Activated CD8-positive, alpha-beta T cell treated with anti-CD3 and anti-CD28 coated beads, Interleukin-2, amount 10 ng/mL, durations not matched to agents 7 days and 5 days (primary cell): ENCODE results near the gene RARA. TPM values are rescaled to one million over a fixed set of nuclear protein-coding genes. Genes with fewer than 3 reads are reported as not detected.
A peak's percentile ranks its signal among the peaks of the same experiment; 100 is the strongest.
"Not testable (repeated sequence)": the region's sequence is repeated elsewhere in the genome, so short reads cannot be mapped to it uniquely, and the experiment has no call there.

Source experiments
- ATAC-seq: fragments of 150-1000 bp; cut with Tn5 transposase; one replicate; pipeline ENCODE4 v1.10.0; 2021; ENCODE audit warnings: moderate library complexity
- CTCF ChIA-PET: fragments of 350-600 bp; sonication (Branson Sonifier 250); formaldehyde crosslinking; loops from one replicate; lab custom pipeline; 2021; ENCODE audit warnings: antibody characterized with exemption; lab: Charles Lee
- POLR2A ChIA-PET: fragments of 350-600 bp; sonication (Branson Sonifier 250); formaldehyde crosslinking; loops from one replicate; lab custom pipeline; 2021; ENCODE audit warnings: antibody characterized with exemption; lab: Charles Lee
- DNase-seq: peaks from one replicate; pipeline ENCODE4 v3.0.0-alpha.2; 2020
- H3K27ac Mint-ChIP-seq: one replicate; pipeline ENCODE4 v1.8.0; 2021; ENCODE audit warnings: mild to moderate bottlenecking, mixed read lengths
- H3K27me3 Mint-ChIP-seq: one replicate; pipeline ENCODE4 v1.8.0; 2021; ENCODE audit warnings: low read depth, mixed read lengths
- H3K36me3 Mint-ChIP-seq: one replicate; pipeline ENCODE4 v1.8.0; 2021; ENCODE audit warnings: low read depth, mixed read lengths
- H3K4me1 Mint-ChIP-seq: one replicate; pipeline ENCODE4 v1.8.0; 2021; ENCODE audit warnings: low read depth, mixed read lengths
- H3K4me3 Mint-ChIP-seq: one replicate; pipeline ENCODE4 v1.8.0; 2021; ENCODE audit warnings: mild to moderate bottlenecking, mixed read lengths
- H3K9me3 Mint-ChIP-seq: one replicate; pipeline ENCODE4 v1.8.0; 2022; ENCODE audit warnings: mixed read lengths; ENCODE audit not compliant: insufficient read depth
- total RNA-seq, 2 experiments: library from RNA; stranded (reverse); gene quantifications; one replicate each; pipeline ENCODE4 v1.2.3, GENCODE V29; 2021

Gene RARA
- total RNA-seq, 2 experiments from 2014 or later, result 61.1 to 63.2 TPM

DNA sequence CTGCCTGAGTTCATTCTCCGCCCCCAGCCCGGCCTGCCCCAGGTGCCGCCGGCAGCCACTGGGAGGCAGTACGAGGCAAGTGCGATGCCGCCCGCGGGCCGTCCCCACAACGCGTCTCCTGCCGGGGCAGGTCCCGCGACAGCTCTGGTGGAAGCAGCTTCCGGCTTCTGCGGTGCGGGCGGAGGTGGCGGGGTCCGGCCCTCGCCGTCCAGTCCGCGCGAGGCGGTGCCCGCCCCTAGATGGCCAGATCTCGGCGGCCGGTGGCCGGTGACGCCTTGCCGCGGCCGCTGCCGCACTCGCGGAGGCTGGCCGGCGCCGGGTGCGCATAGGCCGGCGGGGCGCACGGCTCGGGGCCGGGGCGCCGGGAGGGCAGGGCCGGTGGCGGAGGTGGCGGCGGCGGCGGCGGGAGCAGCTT, 53.7 kb downstream of the RARA start:
- CTCF ChIA-PET, result interaction anchor here (0.5 to 14.0 kb wide), 37 partner anchors 9 to 1615 kb away, joined by 3 to 187 read pairs (median 4); partner anchors contain the start of genes IGFBP4, PCGF2, TOP2A and WIPF2
- H3K9me3 Mint-ChIP-seq, result no peaks in the 10 kb centered on the region
- POLR2A ChIA-PET, result interaction anchor here (0.6 to 2.2 kb wide), 9 partner anchors 10 to 185 kb away, joined by 3 to 12 read pairs (median 4); no protein-coding TSS in a partner anchor
- peaks cover 2% of the 10 kb centered on the region for H3K36me3 Mint-ChIP-seq
- H3K4me1 Mint-ChIP-seq, result peaks cover 41% of the 10 kb centered on the region
- H3K27ac Mint-ChIP-seq, result no peak overlapping the region
- peak overlapping the region; percentile 72 for H3K4me3 Mint-ChIP-seq
- ATAC-seq (peak; percentile 93), DNase-seq (peak; percentile 93)
- peaks cover 13% of the 10 kb centered on the region for H3K27me3 Mint-ChIP-seq

DNA sequence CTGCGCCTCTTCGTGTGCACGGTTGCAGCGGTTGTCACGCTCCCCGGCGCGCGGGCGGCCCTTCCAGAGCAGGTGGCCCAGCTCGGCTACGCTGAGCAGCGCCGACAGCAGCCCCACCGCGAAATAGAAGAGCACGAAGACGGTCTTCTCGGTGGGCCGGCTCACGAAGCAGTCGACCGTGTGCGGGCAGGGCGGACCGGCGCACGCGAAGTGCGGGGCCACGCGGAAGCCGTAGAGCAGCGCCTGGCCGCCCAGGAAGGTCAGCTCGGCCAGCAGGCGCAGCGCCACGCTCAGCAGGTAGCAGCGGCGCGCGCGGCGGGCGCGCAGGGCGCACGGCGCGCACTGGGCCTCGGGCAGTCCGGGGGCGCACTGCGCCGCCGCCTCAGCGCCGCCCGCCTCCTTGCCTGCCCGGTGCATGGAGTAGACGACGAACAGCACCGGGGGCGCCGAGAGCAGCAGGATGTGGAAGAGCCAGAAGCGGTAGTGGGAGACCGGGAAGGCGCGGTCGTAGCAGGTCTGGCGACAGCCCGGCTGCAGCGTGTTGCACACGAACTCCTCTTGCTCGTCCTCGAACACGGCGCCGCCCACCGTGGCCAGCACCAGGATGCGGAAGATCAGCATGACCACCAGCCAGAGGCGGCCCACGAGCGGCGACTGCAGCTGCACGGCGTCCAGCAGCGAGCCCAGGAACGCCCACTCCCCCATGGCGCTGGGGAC, 54.3 kb downstream of the RARA start:
- peak; percentile 60 for ATAC-seq
- ChIA-PET POLR2A (interaction anchor here (0.9 to 2.2 kb wide), 6 partner anchors 10 to 185 kb away, joined by 3 to 12 read pairs (median 4); no protein-coding TSS in a partner anchor), CTCF (interaction anchor here (0.5 to 14.0 kb wide), 36 partner anchors 8 to 252 kb away, joined by 3 to 187 read pairs (median 4); partner anchors contain the start of genes IGFBP4, TOP2A and WIPF2)
- Mint-ChIP-seq H3K9me3 (no peaks in the 10 kb centered on the region), H3K27ac (peak overlapping the region; percentile 70), H3K36me3 (peaks cover 2% of the 10 kb centered on the region), H3K4me3 (peak overlapping the region; percentile 72), H3K4me1 (peaks cover 41% of the 10 kb centered on the region), H3K27me3 (peaks cover 13% of the 10 kb centered on the region)
- peak; percentile 43 for DNase-seq

DNA sequence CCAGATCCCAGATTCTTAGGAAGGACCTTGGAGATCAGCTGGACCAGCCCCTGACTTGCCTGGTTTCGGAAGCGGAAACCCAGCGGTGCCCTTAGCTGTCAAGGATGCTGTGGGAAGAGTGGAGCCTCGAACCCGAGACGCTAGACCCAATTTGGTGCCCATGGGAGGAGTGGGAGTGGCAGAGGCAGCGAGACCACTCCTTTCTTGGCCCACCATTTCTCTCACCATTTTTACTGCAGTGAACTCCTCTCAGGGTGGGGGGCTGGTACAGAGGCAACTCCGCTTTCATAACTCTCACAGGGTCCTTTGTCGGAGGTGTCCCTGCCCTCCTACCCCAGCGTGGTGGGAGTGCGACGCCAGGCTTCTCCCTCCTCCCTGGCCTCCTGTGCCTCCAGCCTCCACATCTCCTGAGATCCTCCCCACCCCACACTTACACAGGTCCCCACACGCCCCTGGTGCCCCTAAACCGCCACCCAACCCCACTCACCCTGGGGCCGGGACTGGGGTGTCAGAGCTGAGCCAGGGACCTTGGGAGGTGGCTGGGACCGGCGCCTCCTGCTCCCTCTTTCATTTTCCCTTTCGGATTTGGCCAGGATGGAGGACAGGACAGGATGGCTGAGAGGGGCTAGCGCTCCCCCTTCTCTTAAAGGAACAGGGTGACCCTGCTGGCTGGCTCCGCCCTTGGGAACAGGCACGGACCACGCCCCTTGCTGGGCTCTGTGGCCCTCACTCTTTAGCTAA, 55.3 kb downstream of the RARA start, which contains the start of gene GJD3:
Gene GJD3, minus strand, starts transcription at position 617 of the 741 bp plus-strand sequence. CDS start 922 bp downstream, outside the sequence.
- ChIA-PET POLR2A (interaction anchor here (1.4 kb wide), 1 partner anchor 171 kb away, joined by 4 read pairs; no protein-coding TSS in a partner anchor), CTCF (interaction anchor here (0.5 to 14.0 kb wide), 7 partner anchors 10 to 184 kb away, joined by 3 to 187 read pairs (median 4); no protein-coding TSS in a partner anchor)

DNA sequence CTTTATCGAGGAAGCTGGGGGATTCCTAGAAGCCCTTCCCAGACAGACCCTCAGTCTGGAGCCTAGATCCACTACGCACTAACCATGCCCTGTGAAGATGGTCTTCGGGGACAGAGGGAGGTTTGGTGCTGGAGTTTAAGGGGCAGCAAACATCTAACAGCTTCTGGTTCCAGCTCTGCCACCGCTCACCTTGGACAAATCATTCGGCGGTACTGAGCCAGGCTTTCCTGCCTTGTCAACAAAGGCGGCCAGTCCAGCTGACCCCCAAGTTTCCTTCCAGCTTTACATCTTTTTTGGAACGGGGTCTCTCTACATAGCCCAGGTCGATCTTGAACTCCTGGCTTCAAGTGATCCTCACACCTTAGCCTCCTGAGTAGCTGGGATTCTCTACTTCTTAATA, 55.9 kb downstream of the RARA start:
- CTCF ChIA-PET, result interaction anchor here (1.3 to 14.0 kb wide), 5 partner anchors 11 to 171 kb away, joined by 4 to 187 read pairs (median 4); no protein-coding TSS in a partner anchor
- Mint-ChIP-seq H3K27ac (no peak overlapping the region), H3K27me3 (peaks cover 12% of the 10 kb centered on the region), H3K36me3 (peaks cover 2% of the 10 kb centered on the region), H3K9me3 (no peaks in the 10 kb centered on the region), H3K4me3 (no peak overlapping the region), H3K4me1 (peaks cover 33% of the 10 kb centered on the region)
- DNase-seq, result no peak
- POLR2A ChIA-PET, result interaction anchor here (1.4 kb wide), 1 partner anchor 170 kb away, joined by 4 read pairs; no protein-coding TSS in a partner anchor
- no peak for ATAC-seq

More for the DNA sequence above, 55.3 kb downstream of the RARA start, which contains the start of gene GJD3:
- Mint-ChIP-seq H3K27ac (no peak within 1 kb of the TSS), H3K27me3 (peaks cover 13% of the 10 kb centered on the region), H3K36me3 (peaks cover 2% of the 10 kb centered on the region), H3K9me3 (no peaks in the 10 kb centered on the region), H3K4me1 (peaks cover 35% of the 10 kb centered on the region), H3K4me3 (peak within 1 kb of the TSS; percentile 72)
- DNase-seq, result no peak
- ATAC-seq, result no peak

DNA sequence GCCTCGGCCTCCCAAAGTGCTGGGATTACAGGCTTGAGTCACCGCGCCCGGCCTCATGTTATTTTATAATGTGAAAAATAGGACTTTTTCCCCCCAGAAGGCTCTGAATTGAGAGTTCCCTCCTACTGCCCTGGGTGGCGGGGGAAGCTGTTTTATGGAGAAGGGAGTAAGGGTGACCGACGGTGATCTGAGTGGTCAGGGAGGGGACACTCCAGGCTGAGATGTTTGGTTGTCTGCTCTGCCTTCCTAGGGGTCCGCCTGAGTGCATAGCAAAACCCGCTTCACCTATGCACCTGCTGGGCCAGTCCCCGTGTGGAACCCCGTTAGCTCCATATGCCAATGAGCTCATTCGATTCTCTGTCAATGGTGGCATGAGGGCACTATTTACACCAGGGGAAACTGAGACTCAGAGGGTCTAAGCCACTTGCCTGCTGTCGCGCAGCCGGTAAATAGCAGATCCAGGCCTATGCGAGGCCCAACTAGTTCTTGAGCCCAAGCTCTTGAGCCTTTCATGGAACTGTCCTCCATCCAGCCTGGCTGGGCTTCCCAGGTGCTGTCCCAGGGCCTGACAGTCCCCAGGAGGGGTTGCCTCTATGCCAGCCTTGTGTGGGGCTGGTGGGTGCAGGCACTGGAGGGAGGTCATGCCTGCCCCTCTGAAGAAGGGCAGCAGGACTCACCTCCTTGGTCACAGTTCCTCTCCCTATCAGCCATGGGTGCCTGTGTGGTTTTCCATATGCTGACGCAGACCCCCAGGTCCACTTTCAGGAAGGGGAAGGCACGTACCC, 57.3 kb downstream of the RARA start:
- Mint-ChIP-seq H3K27ac (no peak overlapping the region), H3K4me1 (peaks cover 27% of the 10 kb centered on the region), H3K36me3 (peaks cover 2% of the 10 kb centered on the region), H3K4me3 (no peak overlapping the region), H3K9me3 (no peaks in the 10 kb centered on the region), H3K27me3 (peaks cover 4% of the 10 kb centered on the region)
- no peak for DNase-seq
- CTCF ChIA-PET, result interaction anchor here (0.8 to 14.0 kb wide), 4 partner anchors 62 to 169 kb away, joined by 3 to 187 read pairs (median 4); no protein-coding TSS in a partner anchor
- no peak for ATAC-seq
- POLR2A ChIA-PET, result interaction anchor here (0.5 to 1.4 kb wide), 4 partner anchors 11 to 291 kb away, joined by 3 to 7 read pairs (median 4); no protein-coding TSS in a partner anchor

DNA sequence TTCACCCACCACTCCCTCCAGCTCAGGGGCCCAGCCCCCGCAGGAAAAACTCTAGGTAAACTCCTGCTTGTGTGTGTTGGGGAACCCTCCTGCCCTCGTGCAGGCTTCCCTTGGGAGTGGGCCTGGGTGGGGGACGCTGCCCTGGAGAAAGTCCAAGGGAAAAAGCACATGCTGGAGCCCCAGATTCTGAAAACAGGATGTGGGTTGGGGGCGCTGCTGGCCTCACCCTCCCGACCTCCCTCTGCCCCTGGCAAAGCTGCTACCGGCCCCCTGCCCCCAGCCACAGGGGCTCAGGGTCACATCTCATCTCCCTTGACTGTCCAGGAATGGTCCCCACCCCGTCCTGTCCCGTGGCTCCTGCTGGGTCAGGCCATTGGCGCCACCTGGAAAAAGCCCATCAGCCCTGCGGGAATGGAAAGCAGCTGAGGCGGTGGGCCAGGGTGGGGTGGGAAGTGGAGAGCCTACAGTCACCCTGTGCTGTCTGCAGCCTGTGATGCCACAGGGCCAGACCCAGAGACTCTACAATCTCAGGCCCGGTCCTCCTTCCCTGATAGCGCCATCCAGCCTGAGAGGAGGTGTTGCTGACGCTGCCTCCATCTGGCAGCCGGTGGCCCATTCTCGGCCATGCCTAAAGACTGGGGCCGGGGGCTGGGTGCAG, 58.0 kb downstream of the RARA start:
- peaks cover 2% of the 10 kb centered on the region for H3K27me3 Mint-ChIP-seq
- no peaks in the 10 kb centered on the region for H3K9me3 Mint-ChIP-seq
- CTCF ChIA-PET, result no interaction called here
- DNase-seq, result no peak
- ATAC-seq, result no peak
- peaks cover 2% of the 10 kb centered on the region for H3K36me3 Mint-ChIP-seq
- H3K4me1 Mint-ChIP-seq, result peaks cover 27% of the 10 kb centered on the region
- POLR2A ChIA-PET, result interaction anchor here (1.4 kb wide), 1 partner anchor 10 kb away, joined by 4 read pairs; no protein-coding TSS in a partner anchor
- H3K4me3 Mint-ChIP-seq, result no peak overlapping the region
- no peak overlapping the region for H3K27ac Mint-ChIP-seq

DNA sequence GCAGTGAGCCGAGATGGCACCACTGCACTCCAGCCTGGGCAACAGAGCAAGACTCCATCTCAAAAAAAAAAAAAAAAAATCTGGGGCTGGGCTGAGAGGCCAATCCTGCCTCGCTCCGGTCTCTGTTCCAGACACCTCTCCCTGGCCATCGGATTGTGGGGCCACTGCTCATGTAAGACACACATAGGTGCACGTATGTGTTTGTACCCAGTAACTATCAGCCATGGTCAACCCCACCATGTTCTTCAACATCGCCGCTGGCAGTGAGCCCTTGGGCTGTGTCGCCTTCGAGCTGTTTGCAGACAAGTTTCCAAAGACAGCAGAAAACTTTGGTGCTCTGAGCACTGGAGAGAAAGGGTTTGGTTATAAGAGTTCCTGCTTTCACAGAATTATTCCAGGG, 58.7 kb downstream of the RARA start:
- H3K36me3 Mint-ChIP-seq, DNase-seq, H3K4me3 Mint-ChIP-seq, H3K27me3 Mint-ChIP-seq, ATAC-seq, H3K9me3 Mint-ChIP-seq, POLR2A ChIA-PET, CTCF ChIA-PET, H3K27ac Mint-ChIP-seq: not testable (repeated sequence)
- H3K4me1 Mint-ChIP-seq, result peaks cover 29% of the 10 kb centered on the region

DNA sequence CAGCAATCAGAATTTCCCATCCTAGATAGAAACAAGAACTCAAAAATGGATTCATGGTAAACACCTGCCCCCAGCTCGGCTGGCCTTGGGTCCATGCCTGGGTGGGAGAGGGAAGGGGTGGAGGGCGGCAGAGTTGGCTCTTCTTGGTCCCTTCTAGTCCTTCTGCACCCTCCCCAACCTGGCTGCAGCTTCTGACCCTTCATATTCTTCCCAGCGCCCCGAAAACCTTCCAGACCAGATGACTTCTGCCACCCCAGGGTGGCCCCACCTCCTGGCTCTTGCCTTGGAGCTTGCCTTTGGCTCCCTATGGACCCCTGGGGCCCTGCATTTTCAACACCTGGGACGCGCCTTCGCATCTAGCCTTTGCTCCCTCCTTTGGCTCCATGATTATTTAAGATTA, 60.9 kb downstream of the RARA start:
- CTCF ChIA-PET, result interaction anchor here (0.9 to 1.4 kb wide), 3 partner anchors 70 to 190 kb away, joined by 3 read pairs; no protein-coding TSS in a partner anchor
- no peak overlapping the region for H3K4me3 Mint-ChIP-seq
- no peak overlapping the region for H3K27ac Mint-ChIP-seq
- H3K9me3 Mint-ChIP-seq, result no peaks in the 10 kb centered on the region
- no peak for ATAC-seq
- DNase-seq, result no peak
- H3K27me3 Mint-ChIP-seq, result no peaks in the 10 kb centered on the region
- H3K4me1 Mint-ChIP-seq, result peaks cover 24% of the 10 kb centered on the region
- POLR2A ChIA-PET, result interaction anchor here (0.7 kb wide), 1 partner anchor 92 kb away, joined by 5 read pairs; no protein-coding TSS in a partner anchor
- no peaks in the 10 kb centered on the region for H3K36me3 Mint-ChIP-seq

DNA sequence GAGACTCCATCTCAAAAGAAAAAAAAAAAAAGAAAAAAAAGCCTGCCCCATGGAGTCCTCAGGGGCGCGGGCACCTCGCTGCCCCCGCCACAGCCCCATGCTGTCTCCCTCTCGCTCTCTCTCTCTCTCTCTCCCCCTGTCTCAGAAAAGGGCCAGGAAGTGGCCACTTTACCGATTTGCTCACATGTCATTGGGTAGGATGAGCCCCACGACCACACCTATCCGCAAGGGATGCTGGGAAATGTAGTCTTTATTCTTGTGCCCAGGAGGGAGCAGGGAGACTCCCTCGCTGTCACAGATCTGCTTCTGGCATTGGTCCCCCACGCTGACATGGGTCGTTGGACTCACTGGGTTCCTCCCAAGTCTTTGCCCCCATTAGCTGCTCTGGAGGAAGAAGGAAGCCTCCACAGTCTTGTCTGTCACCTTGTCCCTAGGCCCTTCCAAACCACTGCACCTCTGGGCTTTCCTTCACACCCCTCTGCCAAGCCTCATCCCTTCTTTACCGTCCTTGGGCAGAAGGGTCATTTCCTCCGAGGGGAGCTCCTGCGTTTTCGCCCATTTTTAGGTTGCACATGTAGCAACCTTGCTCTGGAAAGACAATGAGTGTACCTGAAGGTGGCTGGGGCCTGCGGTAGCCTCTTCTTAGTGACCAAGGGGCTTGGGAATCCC, 62.4 kb downstream of the RARA start:
- Mint-ChIP-seq H3K4me1 (peaks cover 25% of the 10 kb centered on the region), H3K36me3 (no peaks in the 10 kb centered on the region), H3K9me3 (no peaks in the 10 kb centered on the region), H3K4me3 (no peak overlapping the region), H3K27ac (peak overlapping the region; percentile 6), H3K27me3 (no peaks in the 10 kb centered on the region)
- POLR2A ChIA-PET, result no interaction called here
- peak; percentile 63 for DNase-seq
- CTCF ChIA-PET, result interaction anchor here (1.2 to 2.1 kb wide), 2 partner anchors 9 to 69 kb away, joined by 4 to 6 read pairs; no protein-coding TSS in a partner anchor
- peak; percentile 80 for ATAC-seq

DNA sequence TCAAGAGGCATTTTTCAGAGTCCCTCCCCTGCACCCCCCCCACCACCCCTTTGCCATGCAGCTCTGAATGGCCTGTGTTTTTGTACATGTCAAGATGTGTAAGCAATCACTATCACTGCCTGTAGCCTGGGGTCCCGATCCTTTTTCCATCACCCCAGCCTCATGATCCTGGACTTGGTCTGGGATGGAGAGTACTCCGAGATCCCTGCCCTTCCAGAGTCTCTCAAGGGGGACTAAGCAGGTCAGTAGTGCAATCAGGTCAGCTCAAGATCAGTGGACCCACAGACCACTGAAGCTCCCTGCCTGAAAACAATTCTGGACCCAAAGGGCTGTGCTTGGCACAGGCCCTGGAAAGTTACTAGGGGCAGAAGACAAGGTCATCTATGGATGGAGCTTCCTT, 63.1 kb downstream of the RARA start:
- ATAC-seq, result no peak
- no peaks in the 10 kb centered on the region for H3K36me3 Mint-ChIP-seq
- no peaks in the 10 kb centered on the region for H3K9me3 Mint-ChIP-seq
- H3K27ac Mint-ChIP-seq, result no peak overlapping the region
- H3K4me3 Mint-ChIP-seq, result no peak overlapping the region
- no peak for DNase-seq
- ChIA-PET CTCF (interaction anchor here (1.2 to 2.1 kb wide), 2 partner anchors 9 to 69 kb away, joined by 4 to 6 read pairs; no protein-coding TSS in a partner anchor), POLR2A (interaction anchor here (1.4 kb wide), 1 partner anchor 9 kb away, joined by 7 read pairs; no protein-coding TSS in a partner anchor)
- H3K4me1 Mint-ChIP-seq, result peaks cover 30% of the 10 kb centered on the region
- peaks cover 4% of the 10 kb centered on the region for H3K27me3 Mint-ChIP-seq
